Measurements from ENCODE around the gene KCTD14.

DNA sequence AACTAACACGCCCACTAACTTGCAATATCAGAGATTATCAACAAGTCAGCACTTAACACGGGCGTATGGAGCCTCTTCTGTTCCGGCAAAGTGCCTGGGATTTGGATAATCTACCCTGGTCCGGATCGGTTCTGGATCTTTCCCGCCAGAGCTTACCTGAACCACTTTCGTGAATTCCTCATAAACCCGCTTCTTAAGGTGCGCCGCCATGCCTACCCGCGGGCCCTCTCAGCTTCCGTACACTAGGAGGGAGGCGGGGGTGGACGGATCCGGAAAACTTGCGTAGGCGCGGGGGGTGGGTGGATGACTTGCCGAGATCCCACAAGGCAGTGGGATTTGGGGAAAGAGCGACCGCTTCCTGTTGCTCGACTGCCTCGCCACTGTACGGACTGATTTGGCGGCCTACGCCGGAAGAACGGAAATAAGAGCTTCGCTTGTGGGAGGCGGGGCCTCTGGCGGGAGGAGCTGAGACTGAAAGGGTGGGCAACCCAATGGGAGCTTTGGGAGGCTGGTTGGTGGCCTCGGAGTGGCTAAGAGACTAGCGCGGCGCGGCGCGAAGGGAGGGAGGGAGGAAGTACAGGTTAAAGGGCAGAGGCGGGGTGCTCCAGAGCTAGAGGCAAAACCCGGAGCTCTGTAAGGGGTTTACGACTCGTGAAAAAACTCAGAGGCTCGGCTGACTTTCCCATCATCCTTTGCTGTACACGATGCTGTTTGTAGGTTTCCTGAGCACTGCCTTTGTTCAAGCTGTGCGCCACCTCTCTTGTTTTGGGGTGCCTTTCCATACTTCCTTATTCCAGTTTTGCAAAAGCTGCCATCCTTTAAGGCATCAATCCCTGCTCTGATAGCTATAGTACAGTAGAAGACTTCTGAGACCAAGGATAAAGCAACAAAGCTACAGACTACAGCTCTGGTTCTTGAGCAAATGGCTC is 28.4 kb downstream of the KCTD14 start, which contains the start of gene INTS4:
- TF ChIP-seq CTCF (IDR thresholded peaks at IDR 0.05) (no peak), ZFX (IDR thresholded peaks at IDR 0.05; ENCODE audit: borderline replicate concordance) (no peak)

Data from 22Rv1 (cell line).